ENCODE measurements around the gene DTYMK. TPM values are rescaled to one million over a fixed set of nuclear protein-coding genes. Genes with fewer than 3 reads are reported as not detected.
A peak's percentile ranks its signal among the peaks of the same experiment; 100 is the strongest.

DTYMK gene
- total RNA-seq, 1 donor from 2014 or later = 9.4 TPM

- intact Hi-C loops (cut with DNase I) = no loop called here
Observed at GRCh38 chr2:241720099-241720498, 33.5 kb upstream of the DTYMK start.

GRCh38 chr2:241719093-241719492 is 32.5 kb upstream of the DTYMK start:
- no peak for DNase-seq
- ATAC-seq (ENCODE audit: poor library complexity) = no peak
- intact Hi-C loops (cut with DNase I) = no loop called here

More at GRCh38 chr2:241720099-241720498, 33.5 kb upstream of the DTYMK start:
- ATAC-seq (ENCODE audit: poor library complexity) (no peak), DNase-seq (no peak)

- ATAC-seq (ENCODE audit: poor library complexity) (no peak), DNase-seq (no peak)
- intact Hi-C loops (cut with DNase I) = no loop called here
Observed at GRCh38 chr2:241708879-241709278, 22.3 kb upstream of the DTYMK start.

GRCh38 chr2:241706537-241706936 is 19.9 kb upstream of the DTYMK start:
- intact Hi-C loops (cut with DNase I) = no loop called here
- ATAC-seq (ENCODE audit: poor library complexity) = no peak
- DNase-seq = no peak

GRCh38 chr2:241703032-241703604 is 16.5 kb upstream of the DTYMK start:
- no peak for DNase-seq
- intact Hi-C loops (cut with DNase I) = no loop called here
- ATAC-seq (ENCODE audit: poor library complexity) = no peak

- DNase-seq = peak; percentile 88
- intact Hi-C loops (cut with DNase I) = no loop called here
- ATAC-seq (ENCODE audit: poor library complexity) = peak; percentile 89
Observed at GRCh38 chr2:241702155-241703031, 15.8 kb upstream of the DTYMK start.

- peak; percentile 99 for DNase-seq
- ATAC-seq (ENCODE audit: poor library complexity) = peak; percentile 91
- intact Hi-C loops (cut with DNase I) = no loop called here
Observed at GRCh38 chr2:241701399-241702154, 15.0 kb upstream of the DTYMK start, which contains the start of gene ING5. Gene ING5, plus strand, starts transcription at chr2:241702039. Its CDS starts 27 bp downstream, at chr2:241702066.

- no peak for ATAC-seq (ENCODE audit: poor library complexity)
- no peak for DNase-seq
- intact Hi-C loops (cut with DNase I) = no loop called here
Observed at GRCh38 chr2:241701149-241701398, 14.5 kb upstream of the DTYMK start.

- intact Hi-C loops (cut with DNase I) = no loop called here
- DNase-seq (no peak), ATAC-seq (ENCODE audit: poor library complexity) (no peak)
Observed at GRCh38 chr2:241695651-241696050, 9.0 kb upstream of the DTYMK start.

GRCh38 chr2:241692448-241692847 is 5.8 kb upstream of the DTYMK start:
- intact Hi-C loops (cut with DNase I) = no loop called here
- DNase-seq = no peak
- no peak for ATAC-seq (ENCODE audit: poor library complexity)

- DNase-seq (no peak), ATAC-seq (ENCODE audit: poor library complexity) (no peak)
- intact Hi-C loops (cut with DNase I) = no loop called here
Observed at GRCh38 chr2:241690202-241690717, 3.6 kb upstream of the DTYMK start.

GRCh38 chr2:241689306-241689705 is 2.7 kb upstream of the DTYMK start:
- DNase-seq (no peak), ATAC-seq (ENCODE audit: poor library complexity) (no peak)
- intact Hi-C loops (cut with DNase I) = no loop called here

GRCh38 chr2:241686324-241686649 is 328 bp downstream of the DTYMK start:
- DNase-seq = no peak
- peak; percentile 4 for ATAC-seq (ENCODE audit: poor library complexity)
- intact Hi-C loops (cut with DNase I) = no loop called here

- no peak for DNase-seq
- ATAC-seq (ENCODE audit: poor library complexity) = peak; percentile 9
- intact Hi-C loops (cut with DNase I) = no loop called here
Observed at GRCh38 chr2:241680827-241681599, 5.6 kb downstream of the DTYMK start.

GRCh38 chr2:241680044-241680443 is 6.6 kb downstream of the DTYMK start:
- ATAC-seq (ENCODE audit: poor library complexity) = no peak
- no peak for DNase-seq
- intact Hi-C loops (cut with DNase I) = no loop called here

- intact Hi-C loops (cut with DNase I) = no loop called here
- no peak for DNase-seq
- ATAC-seq (ENCODE audit: poor library complexity) = no peak
Observed at GRCh38 chr2:241678784-241679540, 7.7 kb downstream of the DTYMK start.

GRCh38 chr2:241678307-241678706 is 8.3 kb downstream of the DTYMK start:
- DNase-seq (no peak), ATAC-seq (ENCODE audit: poor library complexity) (no peak)
- intact Hi-C loops (cut with DNase I) = no loop called here

GRCh38 chr2:241677392-241677791 is 9.2 kb downstream of the DTYMK start:
- intact Hi-C loops (cut with DNase I) = no loop called here
- ATAC-seq (ENCODE audit: poor library complexity) (no peak), DNase-seq (no peak)

Data from Right ventricle myocardium superior (tissue), 1 donor.